Fibroblast of upper back skin (primary cell): ENCODE measurements around the gene TRERF1.

Experiments
- DNase-seq: peaks from one replicate; pipeline ENCODE4 v3.0.0-alpha.2; 2013

TRERF1 gene

GRCh38 chr6:42332916-42333315 is 118.8 kb downstream of the TRERF1 start:
- DNase-seq, result no peak

DNA sequence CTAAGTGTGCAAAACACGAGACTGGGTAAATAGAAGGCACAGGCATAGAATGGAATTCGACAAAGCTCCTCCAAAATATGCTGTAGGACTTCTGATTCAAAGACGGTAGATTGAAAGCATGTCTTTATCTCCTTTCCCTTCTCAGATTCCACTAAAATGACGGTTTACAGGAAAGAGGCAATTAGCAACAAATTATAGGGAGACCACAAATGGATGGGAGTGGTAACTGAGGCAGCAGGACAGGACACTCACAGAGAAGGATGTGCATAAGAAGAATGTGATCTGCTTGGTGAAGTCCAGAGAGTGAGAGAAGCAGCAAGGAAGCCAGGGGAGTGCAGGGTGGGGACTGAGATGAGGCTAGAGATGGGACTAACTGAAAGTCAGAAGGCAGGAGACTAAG is 120.7 kb downstream of the TRERF1 start:
- DNase-seq, result no peak

- no peak for DNase-seq
Observed at GRCh38 chr6:42326248-42326647, 125.5 kb downstream of the TRERF1 start.

GRCh38 chr6:42324656-42325324 is 126.9 kb downstream of the TRERF1 start:
- peak; percentile 28 for DNase-seq

- DNase-seq, result no peak
Observed at GRCh38 chr6:42322676-42323075, 129.1 kb downstream of the TRERF1 start.

- DNase-seq, result no peak
Observed at GRCh38 chr6:42321976-42322375, 129.8 kb downstream of the TRERF1 start.

- DNase-seq, result no peak
Observed at GRCh38 chr6:42320762-42321161, 131.0 kb downstream of the TRERF1 start.

DNA sequence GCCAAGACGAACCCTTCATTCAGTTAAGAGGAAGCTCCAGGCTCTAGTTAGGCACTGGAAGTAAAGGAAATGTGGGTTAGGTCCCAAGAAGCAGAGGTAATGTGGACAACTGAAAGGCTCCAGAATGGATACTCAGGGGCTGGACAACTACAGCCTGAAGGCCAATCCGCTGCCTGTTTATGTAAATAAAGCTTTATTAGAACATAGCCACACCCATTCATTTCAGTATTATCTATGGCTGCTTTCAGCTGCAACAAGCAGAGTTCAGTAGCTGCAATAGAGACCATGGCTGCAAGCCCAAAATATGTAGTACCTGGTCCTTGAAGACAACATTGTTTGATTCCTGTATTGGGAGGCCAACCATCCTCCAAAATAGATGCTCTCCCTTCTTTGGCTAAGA is 133.2 kb downstream of the TRERF1 start:
- DNase-seq, result no peak

GRCh38 chr6:42316981-42317380 is 134.7 kb downstream of the TRERF1 start:
- DNase-seq, result no peak

DNA sequence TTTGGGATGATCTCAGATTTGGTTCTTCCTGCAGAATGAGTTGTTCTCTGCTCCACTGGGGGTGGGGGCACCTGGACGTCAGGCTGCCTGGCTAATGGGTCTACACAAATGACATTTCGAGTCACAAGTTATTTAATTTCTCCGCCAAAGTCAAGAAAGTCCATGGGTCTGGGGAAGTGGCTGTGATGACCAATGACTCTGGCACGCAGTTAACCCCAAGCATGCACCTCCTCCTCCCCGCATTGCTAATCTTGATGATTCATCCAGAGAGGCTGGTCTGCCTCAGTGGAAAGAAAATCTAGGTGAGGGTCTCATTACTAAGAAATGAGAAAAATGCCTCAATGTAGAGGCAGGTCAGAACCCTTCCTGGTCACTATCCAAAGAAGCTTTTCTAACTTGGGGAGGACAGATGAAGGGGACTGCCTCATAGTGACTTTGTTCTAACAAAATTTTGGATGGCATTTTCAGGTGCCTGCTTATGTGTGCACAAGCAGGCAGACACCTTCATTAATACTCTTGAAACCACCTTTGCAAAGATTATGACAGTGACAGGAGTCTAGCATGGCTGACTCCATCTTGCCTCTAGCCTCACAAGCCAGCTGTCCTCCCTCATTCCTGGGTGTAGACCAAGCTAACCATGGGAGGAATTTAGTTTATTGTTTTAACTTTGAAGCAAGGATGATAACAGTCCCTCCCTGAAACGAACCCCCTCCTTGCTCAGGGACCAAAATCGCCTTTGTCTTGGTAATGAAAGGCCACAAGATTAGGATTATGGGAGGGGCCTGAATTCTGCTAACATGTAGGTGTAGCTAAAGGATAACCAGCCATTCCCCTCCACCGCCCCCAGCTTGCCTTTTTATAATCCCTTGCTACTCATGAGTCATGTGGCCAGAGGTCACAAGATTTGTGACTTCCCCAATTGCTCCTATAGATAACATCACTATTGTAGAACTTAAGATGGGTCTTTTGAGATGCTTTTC is 135.4 kb downstream of the TRERF1 start:
- DNase-seq, result peak; percentile 98

GRCh38 chr6:42315259-42315990 is 136.3 kb downstream of the TRERF1 start:
- no peak for DNase-seq

DNA sequence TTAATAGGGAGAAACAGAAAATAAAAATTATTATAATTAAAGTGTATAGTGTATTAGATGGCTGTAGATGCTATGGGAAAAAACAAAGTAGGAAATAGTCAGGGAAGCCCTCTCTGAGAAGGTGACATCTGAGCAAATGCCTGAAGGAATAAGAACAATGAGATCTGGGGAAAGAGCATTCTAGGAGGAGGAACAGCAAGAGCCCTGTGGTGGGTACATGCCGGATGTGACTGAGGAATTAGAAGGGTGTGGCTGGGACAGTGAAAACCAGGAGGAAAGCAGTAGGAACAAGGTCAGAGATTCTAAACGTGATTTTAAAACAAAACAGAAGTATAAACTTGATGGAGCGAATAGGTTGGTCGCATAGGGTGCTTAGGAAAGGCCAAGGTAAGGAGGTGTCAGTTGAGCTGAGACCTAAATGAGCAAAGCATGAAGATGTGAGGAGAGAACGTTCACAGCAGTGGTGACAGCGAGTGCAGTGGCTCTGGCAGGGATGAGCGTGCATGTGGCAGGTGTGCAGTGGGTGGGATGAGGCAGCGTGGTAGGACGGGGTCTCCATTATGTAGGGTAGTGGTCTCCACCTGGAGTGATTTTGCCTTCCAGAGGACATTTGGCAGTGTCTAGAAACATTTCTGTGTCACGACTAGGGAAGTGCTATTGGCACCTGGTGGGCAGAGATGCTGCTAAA is 137.0 kb downstream of the TRERF1 start:
- DNase-seq, result no peak

DNA sequence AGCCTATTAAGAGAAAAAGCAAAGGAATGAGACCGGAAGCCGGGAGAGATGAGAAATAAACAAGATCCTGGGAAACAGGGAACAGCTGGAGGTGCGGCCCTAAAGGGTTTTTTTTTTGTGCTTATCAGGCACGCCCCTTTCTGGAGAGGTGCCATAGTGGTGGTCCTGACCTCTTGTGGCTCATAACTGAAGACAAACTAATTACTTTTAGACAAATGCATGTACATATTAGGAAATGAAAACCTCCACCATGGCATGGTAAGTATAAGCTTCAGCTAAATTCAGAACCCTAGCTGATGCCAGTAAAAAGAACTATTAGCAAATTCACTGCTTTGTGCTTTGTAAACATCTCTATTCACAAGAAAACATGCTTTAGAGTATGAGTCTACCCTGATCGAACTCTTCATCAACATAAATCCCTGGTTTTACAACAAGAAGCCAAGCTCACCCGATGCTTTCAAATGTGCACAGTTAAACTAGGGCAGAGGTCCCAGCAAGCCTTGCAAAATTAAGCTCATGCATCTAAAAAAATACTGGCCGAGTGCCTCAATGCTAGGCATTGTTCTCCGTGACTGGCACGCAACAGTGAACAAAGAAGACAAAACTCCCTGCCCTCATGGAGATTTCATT is 137.7 kb downstream of the TRERF1 start:
- peak; percentile 48 for DNase-seq

- peak; percentile 31 for DNase-seq
Observed at GRCh38 chr6:42313038-42313437, 138.7 kb downstream of the TRERF1 start.

- DNase-seq, result no peak
Observed at GRCh38 chr6:42307141-42307470, 144.6 kb downstream of the TRERF1 start.

- no peak for DNase-seq
Observed at GRCh38 chr6:42306439-42307140, 145.1 kb downstream of the TRERF1 start.

- no peak for DNase-seq
Observed at GRCh38 chr6:42304053-42304712, 147.5 kb downstream of the TRERF1 start.

DNA sequence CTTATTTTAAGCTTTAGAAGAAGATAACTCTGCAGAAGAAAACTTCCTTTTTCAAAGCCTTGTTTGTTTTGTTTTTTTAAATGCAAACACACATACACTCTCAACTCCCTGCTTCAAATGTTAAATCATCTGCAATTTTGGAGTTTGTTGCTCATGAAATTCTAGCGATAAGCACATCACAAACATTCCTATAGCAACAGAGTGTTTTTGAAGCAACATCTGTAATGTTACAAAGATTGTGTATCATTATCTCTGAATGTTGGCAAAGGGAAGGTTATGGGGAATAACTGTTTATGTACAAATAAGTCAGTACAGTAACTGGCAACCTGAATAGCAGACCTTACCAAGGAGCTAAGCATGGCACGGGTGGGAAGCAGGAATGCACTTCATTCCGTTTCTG is 149.3 kb downstream of the TRERF1 start:
- DNase-seq, result no peak

DNA sequence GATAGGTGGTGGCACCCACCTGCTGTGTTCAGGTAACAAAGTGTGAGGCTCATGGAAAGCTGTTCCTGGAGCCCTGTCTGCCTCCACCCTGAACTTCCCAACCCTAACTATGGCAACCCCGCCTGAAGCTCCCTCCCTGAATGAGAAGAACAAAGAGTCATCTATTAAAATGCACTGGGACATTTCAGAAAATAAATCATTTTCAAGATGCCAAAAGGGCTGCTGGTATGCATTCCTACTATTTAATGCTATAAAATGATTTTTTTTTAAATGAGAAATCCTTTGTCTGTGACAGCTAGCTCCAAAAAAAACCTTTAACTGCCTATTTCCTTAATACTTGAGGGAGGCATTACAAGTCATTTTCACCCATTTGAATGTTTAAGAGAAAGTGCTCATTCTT is 149.7 kb downstream of the TRERF1 start:
- no peak for DNase-seq

DNA sequence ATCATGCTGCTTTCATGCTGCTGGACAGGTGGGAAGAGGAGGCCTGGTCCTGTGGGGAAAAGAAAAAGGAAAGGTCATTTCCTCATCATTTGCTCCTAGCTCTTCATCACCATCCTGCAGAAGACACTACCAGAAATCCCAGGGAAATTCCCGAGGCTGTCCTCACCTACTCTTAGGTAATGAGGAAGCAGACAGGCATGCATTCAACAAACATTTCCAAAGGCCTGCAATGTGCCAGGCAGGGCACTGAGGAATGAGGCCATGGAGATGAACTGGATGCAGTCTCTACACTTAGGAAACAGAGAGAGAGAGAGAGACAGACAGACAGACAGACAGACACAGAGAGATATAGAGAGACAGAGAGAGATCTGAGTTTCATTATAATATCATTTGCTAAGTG is 151.0 kb downstream of the TRERF1 start:
- no peak for DNase-seq

- DNase-seq, result no peak
Observed at GRCh38 chr6:42300185-42300584, 151.5 kb downstream of the TRERF1 start.
